ENCODE measurements around the gene FIBP.
"Not testable (repeated sequence)": the region's sequence is repeated elsewhere in the genome, so short reads cannot be mapped to it uniquely, and the experiment has no call there.

The FIBP gene

GRCh38 chr11:65853246-65853979 is 34.9 kb downstream of the FIBP start:
- H3K27ac ChIP-seq = no peak overlapping the region

GRCh38 chr11:65852508-65853245 is 35.6 kb downstream of the FIBP start:
- H3K4me3 ChIP-seq = no peak overlapping the region
- H3K27ac ChIP-seq = no peak overlapping the region

More at GRCh38 chr11:65853246-65853979, 34.9 kb downstream of the FIBP start:
- no peak overlapping the region for H3K4me3 ChIP-seq

- Histone ChIP-seq H3K27ac (no peak overlapping the region), H3K4me3 (no peak overlapping the region)
These were observed 36.3 kb downstream of the FIBP start for GRCh38 chr11:65851811-65852507.

GRCh38 chr11:65851083-65851579 is 37.1 kb downstream of the FIBP start:
- H3K4me3 ChIP-seq = no peak overlapping the region
- no peak overlapping the region for H3K27ac ChIP-seq

- H3K27ac ChIP-seq = no peak overlapping the region
- H3K4me3 ChIP-seq = no peak overlapping the region
These were observed 37.8 kb downstream of the FIBP start for GRCh38 chr11:65850217-65851082.

GRCh38 chr11:65849771-65850216 is 38.5 kb downstream of the FIBP start:
- Histone ChIP-seq H3K27ac (no peak overlapping the region), H3K4me3 (no peak overlapping the region)

GRCh38 chr11:65849366-65849765 is 38.9 kb downstream of the FIBP start:
- H3K27ac ChIP-seq = no peak overlapping the region
- no peak overlapping the region for H3K4me3 ChIP-seq

GRCh38 chr11:65848693-65849092 is 39.6 kb downstream of the FIBP start:
- H3K4me3 ChIP-seq, H3K27ac ChIP-seq: not testable (repeated sequence)

- Histone ChIP-seq H3K27ac (no peak overlapping the region), H3K4me3 (no peak overlapping the region)
These were observed 40.5 kb downstream of the FIBP start for GRCh38 chr11:65847746-65848145.

GRCh38 chr11:65844231-65844872 is 43.9 kb downstream of the FIBP start:
- Histone ChIP-seq H3K27ac (no peak overlapping the region), H3K4me3 (no peak overlapping the region)

GRCh38 chr11:65843811-65844210 is 44.5 kb downstream of the FIBP start:
- no peak overlapping the region for H3K27ac ChIP-seq

GRCh38 chr11:65842144-65842543 is 46.1 kb downstream of the FIBP start:
- Histone ChIP-seq H3K4me3 (no peak overlapping the region), H3K27ac (no peak overlapping the region)

More at GRCh38 chr11:65843811-65844210, 44.5 kb downstream of the FIBP start:
- no peak overlapping the region for H3K4me3 ChIP-seq

- peak overlapping the region in 2 of 21 experiments; percentile 53 to 79 for H3K27ac ChIP-seq
- H3K4me3 ChIP-seq = peak overlapping the region; percentile 39 to 65 (median 45)
These were observed 54.1 kb downstream of the FIBP start for GRCh38 chr11:65834202-65834601.

Measured in skin epidermis (tissue), 12 donors.